Measurements from ENCODE around the gene NEDD4.

Gene NEDD4

DNA sequence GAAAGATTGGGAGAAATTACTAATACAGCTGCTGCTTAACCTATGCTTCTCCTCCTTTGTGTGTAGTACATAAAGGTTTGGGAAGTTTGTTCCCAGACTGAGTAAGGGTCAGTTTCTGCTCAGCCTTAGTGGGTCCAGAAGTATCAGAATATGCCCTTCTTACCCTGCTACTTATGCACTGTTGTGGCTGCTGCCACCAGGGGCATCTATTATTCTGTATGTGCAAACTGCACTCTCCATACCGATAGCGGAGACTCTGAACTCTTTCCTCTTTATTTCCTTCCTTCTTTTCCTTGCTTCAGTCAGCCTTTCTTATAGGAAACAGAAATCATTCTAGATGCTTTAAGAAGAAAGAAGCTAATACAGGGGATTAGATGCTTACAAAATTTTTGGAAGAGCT, 4.0 kb downstream of the NEDD4 start:
- POLR2A ChIA-PET (ENCODE audit: low non-redundant PET): no interaction called here
- TF ChIP-seq, protein P1, sequence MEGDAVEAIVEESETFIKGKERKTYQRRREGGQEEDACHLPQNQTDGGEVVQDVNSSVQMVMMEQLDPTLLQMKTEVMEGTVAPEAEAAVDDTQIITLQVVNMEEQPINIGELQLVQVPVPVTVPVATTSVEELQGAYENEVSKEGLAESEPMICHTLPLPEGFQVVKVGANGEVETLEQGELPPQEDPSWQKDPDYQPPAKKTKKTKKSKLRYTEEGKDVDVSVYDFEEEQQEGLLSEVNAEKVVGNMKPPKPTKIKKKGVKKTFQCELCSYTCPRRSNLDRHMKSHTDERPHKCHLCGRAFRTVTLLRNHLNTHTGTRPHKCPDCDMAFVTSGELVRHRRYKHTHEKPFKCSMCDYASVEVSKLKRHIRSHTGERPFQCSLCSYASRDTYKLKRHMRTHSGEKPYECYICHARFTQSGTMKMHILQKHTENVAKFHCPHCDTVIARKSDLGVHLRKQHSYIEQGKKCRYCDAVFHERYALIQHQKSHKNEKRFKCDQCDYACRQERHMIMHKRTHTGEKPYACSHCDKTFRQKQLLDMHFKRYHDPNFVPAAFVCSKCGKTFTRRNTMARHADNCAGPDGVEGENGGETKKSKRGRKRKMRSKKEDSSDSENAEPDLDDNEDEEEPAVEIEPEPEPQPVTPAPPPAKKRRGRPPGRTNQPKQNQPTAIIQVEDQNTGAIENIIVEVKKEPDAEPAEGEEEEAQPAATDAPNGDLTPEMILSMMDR (conservative IDR thresholded peaks at IDR 0.05; ENCODE audit: low read depth): no peak
- CTCF ChIA-PET: interaction anchor here (0.5 to 0.6 kb wide), 2 partner anchors 32 to 551 kb away, joined by 3 to 4 read pairs; no protein-coding TSS in a partner anchor
- DNase-seq (ENCODE audit: low spot score): no peak
- no peak overlapping the region for H3K27ac ChIP-seq

DNA sequence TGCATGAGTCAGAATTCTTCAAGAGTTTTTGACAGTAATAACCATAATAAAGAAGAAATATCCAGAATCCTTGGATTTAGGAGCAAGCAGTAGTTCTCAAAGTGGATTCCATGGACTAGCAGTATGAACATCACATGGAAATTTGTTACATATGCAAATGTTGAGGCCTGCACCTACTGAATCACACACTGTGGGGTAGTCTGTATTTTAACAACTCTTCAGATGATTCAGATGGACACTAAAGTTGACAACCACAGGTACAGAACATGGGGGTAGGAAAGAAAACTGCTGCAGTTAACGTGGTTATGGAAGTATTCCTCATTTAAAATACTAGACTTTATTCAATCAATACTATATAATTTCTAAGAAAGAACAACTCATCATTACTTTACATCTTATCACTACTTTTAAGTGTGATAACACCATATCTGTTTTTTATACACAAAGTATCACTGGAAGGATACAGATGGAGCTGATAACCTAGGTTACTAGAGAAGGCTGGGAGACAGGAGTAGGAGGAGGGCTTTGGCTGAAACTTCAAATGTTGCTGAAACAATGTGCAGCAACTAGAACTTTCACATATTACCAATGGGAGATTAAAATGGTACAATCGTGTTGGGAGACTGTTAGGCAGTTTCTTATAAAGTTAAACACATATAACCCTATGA, 11.7 kb downstream of the NEDD4 start:
- TF ChIP-seq, protein P1 (conservative IDR thresholded peaks at IDR 0.05; ENCODE audit: low read depth): no peak
- H3K27ac ChIP-seq: no peak overlapping the region
- CTCF ChIA-PET: no interaction called here
- no peak for DNase-seq (ENCODE audit: low spot score)
- POLR2A ChIA-PET (ENCODE audit: low non-redundant PET): no interaction called here

DNA sequence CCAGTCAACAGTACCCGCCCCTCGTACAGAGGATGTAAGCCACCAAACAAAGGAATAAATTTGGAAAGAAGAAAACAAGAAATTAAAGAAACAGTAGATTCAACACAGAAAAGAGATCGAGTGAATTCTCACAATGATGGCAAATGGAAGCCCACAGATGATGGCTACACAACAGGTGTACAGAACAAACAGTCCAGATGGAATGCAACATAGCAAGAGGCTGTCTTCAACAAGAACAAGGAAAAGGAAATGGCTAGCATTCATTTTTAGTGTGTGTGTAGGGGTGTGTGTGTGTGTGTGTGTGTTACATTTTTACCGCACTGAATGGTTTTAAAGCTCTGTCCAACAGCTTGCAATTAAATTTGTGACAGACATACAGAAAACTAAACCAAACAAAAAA, 12.9 kb downstream of the NEDD4 start:
- no peak for DNase-seq (ENCODE audit: low spot score)
- TF ChIP-seq, protein P1 (conservative IDR thresholded peaks at IDR 0.05; ENCODE audit: low read depth): no peak
- H3K27ac ChIP-seq: no peak overlapping the region
- ChIA-PET POLR2A (ENCODE audit: low non-redundant PET) (no interaction called here), CTCF (no interaction called here)

DNA sequence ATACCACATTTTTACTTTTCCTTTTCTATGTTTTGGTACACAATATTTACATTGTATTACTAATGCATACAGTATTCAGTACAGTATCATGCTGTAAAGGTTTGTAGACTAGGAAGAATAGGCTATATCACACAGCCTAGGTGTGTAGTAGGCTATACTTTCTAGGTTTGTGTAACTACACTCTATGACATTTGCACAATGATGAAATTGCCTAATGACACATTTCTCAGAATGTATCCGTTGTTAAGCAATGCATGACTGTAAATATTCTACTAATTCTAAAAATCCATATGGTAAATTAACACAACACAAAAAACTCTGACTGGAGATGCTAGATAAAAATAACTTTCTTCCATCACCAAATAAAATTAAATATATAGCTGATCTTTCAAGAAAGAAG, 16.2 kb downstream of the NEDD4 start:
- H3K27ac ChIP-seq: no peak overlapping the region
- POLR2A ChIA-PET (ENCODE audit: low non-redundant PET): no interaction called here
- CTCF ChIA-PET: interaction anchor here (0.7 kb wide), 2 partner anchors 68 to 70 kb away, joined by 4 read pairs; no protein-coding TSS in a partner anchor
- TF ChIP-seq, protein P1 (conservative IDR thresholded peaks at IDR 0.05; ENCODE audit: low read depth): no peak
- no peak for DNase-seq (ENCODE audit: low spot score)

DNA sequence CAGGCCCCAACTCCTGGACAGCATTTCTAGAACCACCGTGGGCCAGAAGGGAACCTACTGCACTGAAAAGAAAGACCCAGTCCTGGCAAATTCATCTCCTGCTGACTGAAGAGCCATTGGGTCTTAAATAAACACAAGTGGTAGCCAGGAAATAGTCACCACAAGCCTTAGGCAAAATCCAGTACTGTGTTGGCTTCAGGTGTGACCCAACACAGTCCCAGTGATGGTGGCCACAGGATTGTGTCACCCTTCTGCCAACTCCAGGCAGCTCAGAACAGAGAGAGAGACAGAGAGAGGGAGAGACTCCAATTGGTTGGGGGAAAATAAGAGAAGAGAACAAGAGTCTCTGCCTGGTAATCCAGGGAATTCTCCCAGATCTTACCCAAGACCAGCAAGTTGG, 23.1 kb downstream of the NEDD4 start:
- TF ChIP-seq, protein P1 (conservative IDR thresholded peaks at IDR 0.05; ENCODE audit: low read depth): no peak
- ChIA-PET POLR2A (ENCODE audit: low non-redundant PET) (no interaction called here), CTCF (interaction anchor here (0.7 kb wide), 1 partner anchor 46 kb away, joined by 9 read pairs; no protein-coding TSS in a partner anchor)
- no peak overlapping the region for H3K27ac ChIP-seq
- DNase-seq (ENCODE audit: low spot score): no peak

DNA sequence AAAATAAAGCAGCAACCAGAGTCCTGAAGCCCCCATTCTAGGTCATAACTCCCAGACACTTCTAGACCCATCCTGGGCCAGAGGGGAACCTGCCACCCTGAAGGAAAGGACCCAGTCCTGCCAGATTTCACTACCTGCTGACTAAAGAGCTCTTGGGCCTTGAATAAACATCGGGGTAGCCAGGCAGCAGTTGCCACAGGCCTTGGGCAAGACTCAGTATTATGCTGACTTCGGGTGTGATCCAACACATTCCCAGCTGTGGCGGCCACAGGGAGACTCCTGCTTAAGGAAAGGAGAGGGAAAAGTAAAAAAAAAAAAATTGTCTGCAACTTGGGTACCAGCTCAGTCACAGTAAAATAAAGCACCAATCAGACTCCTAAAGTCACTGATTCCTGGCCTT, 23.8 kb downstream of the NEDD4 start:
- TF ChIP-seq, protein P1 (conservative IDR thresholded peaks at IDR 0.05; ENCODE audit: low read depth): no peak
- no peak overlapping the region for H3K27ac ChIP-seq
- ChIA-PET POLR2A (ENCODE audit: low non-redundant PET) (no interaction called here), CTCF (interaction anchor here (0.6 kb wide), 1 partner anchor 28 kb away, joined by 3 read pairs; no protein-coding TSS in a partner anchor)
- no peak for DNase-seq (ENCODE audit: low spot score)
